ENCODE data around the gene PDK1.

- TF ChIP-seq CTCF (IDR thresholded peaks at IDR 0.05): no peak
- no peak for TF ChIP-seq POLR2A (IDR thresholded peaks at IDR 0.05)
Observed at GRCh38 chr2:172516299-172516698, 39.6 kb upstream of the PDK1 start.

Measured in thyroid gland (tissue), 4 donors.